Measurements from ENCODE around the gene KIF26B. TPM values are rescaled to one million over a fixed set of nuclear protein-coding genes. Genes with fewer than 3 reads are reported as not detected.

Gene KIF26B
- total and polyA plus RNA-seq, 10 of the 15 experiments (the other 5 are each of a cell fraction or from before 2014, with no cell fraction given) = 0.35 to 11.6 (median 2.2) TPM

- Histone ChIP-seq H3K9me3 (replicated peaks; ENCODE audit: control insufficient read depth, insufficient read depth, low read length) (no peaks in the 10 kb centered on the region; the same call in 2 of the 3 replicates), H3K4me3 (no peak overlapping the region), H3K9ac (ENCODE audit: control insufficient read depth, insufficient read depth, low read length) (no peak overlapping the region), H4K20me1 (ENCODE audit: control insufficient read depth, insufficient read depth) (no peaks in the 10 kb centered on the region), H3K27ac (ENCODE audit: control insufficient read depth, insufficient read depth) (no peak overlapping the region), H2AFZ (ENCODE audit: control insufficient read depth, low read depth, low read length) (no peak overlapping the region), H3K4me2 (ENCODE audit: control insufficient read depth, insufficient read depth) (no peak overlapping the region), H3K27me3 (replicated peaks in 1 of 2; ENCODE audit: control insufficient read depth in 2 of 2, insufficient read depth in 2 of 2, low read length in 1 of 2) (peaks cover 0 to 2% of the 10 kb centered on the region in 2 experiments; a peak in 1 of 4 replicates), H3K36me3 (ENCODE audit: control insufficient read depth in 2 of 2, insufficient read depth in 2 of 2, low read length in 1 of 2) (no peaks in the 10 kb centered on the region), H3K4me1 (ENCODE audit: control insufficient read depth, insufficient read depth, low read length) (no peaks in the 10 kb centered on the region), H3K79me2 (ENCODE audit: control insufficient read depth, insufficient read depth, low read length) (no peaks in the 10 kb centered on the region)
- no peak for DNase-seq (ENCODE audit: low read depth, low spot score)
- SMC1A ChIA-PET (ENCODE audit: uncharacterized antibody, unreplicated experiment) = no interaction called here
- CTCF ChIA-PET = no interaction called here
- BruUV-seq (replicated peaks) = no TSS peak
- RAD21 ChIA-PET (ENCODE audit: unreplicated experiment) = no interaction called here
- in situ Hi-C loops (cut with MboI) = no loop called here
- WGBS (ENCODE audit: insufficient coverage, insufficient replicate concordance, low lambda C conversion rate, missing lambda C conversion rate) = 33% methylated on average over 3 of the region's 3 CpGs
- ATAC-seq = no peak
- intact Hi-C loops (cut with micrococcal nuclease; ENCODE audit: unreplicated experiment) = no loop called here
- TF ChIP-seq NFXL1 (IDR thresholded peaks at IDR 0.05; ENCODE audit: borderline replicate concordance) (no peak), SREBF2 (IDR thresholded peaks at IDR 0.05; ENCODE audit: low read length) (no peak), KDM1A (IDR thresholded peaks at IDR 0.05; ENCODE audit: borderline replicate concordance) (no peak), MEF2B (IDR thresholded peaks at IDR 0.05; ENCODE audit: partially characterized antibody, poor library complexity, severe bottlenecking) (no peak), NFYA (IDR thresholded peaks at IDR 0.05; ENCODE audit: borderline replicate concordance, low read depth, low read length) (no peak)
- POLR2A ChIA-PET = no interaction called here
- FAIRE-seq = no peak
Observed at GRCh38 chr1:245388687-245389086, 233.9 kb downstream of the KIF26B start.

- Histone ChIP-seq H3K9ac (ENCODE audit: control insufficient read depth, insufficient read depth, low read length) (no peak overlapping the region), H3K4me2 (ENCODE audit: control insufficient read depth, insufficient read depth) (no peak overlapping the region), H4K20me1 (ENCODE audit: control insufficient read depth, insufficient read depth) (no peaks in the 10 kb centered on the region), H2AFZ (ENCODE audit: control insufficient read depth, low read depth, low read length) (no peak overlapping the region), H3K27ac (ENCODE audit: control insufficient read depth, insufficient read depth) (no peak overlapping the region), H3K4me3 (no peak overlapping the region), H3K9me3 (replicated peaks; ENCODE audit: control insufficient read depth, insufficient read depth, low read length) (no peaks in the 10 kb centered on the region; the same call in 2 of the 3 replicates), H3K79me2 (ENCODE audit: control insufficient read depth, insufficient read depth, low read length) (no peaks in the 10 kb centered on the region), H3K4me1 (ENCODE audit: control insufficient read depth, insufficient read depth, low read length) (no peaks in the 10 kb centered on the region), H3K36me3 (ENCODE audit: control insufficient read depth in 2 of 2, insufficient read depth in 2 of 2, low read length in 1 of 2) (no peaks in the 10 kb centered on the region), H3K27me3 (replicated peaks in 1 of 2; ENCODE audit: control insufficient read depth in 2 of 2, insufficient read depth in 2 of 2, low read length in 1 of 2) (no peaks in the 10 kb centered on the region)
- ChIA-PET SMC1A (ENCODE audit: uncharacterized antibody, unreplicated experiment) (no interaction called here), CTCF (no interaction called here), POLR2A (no interaction called here), RAD21 (ENCODE audit: unreplicated experiment) (no interaction called here)
- DNase-seq (ENCODE audit: low read depth, low spot score) = no peak
- intact Hi-C loops (cut with micrococcal nuclease; ENCODE audit: unreplicated experiment) = no loop called here
- in situ Hi-C loops (cut with MboI) = no loop called here
- no peak for ATAC-seq
- 65% methylated on average over 7 of the region's 7 CpGs for WGBS (ENCODE audit: insufficient coverage, insufficient replicate concordance, low lambda C conversion rate, missing lambda C conversion rate)
- no peak for FAIRE-seq
- BruUV-seq (replicated peaks) = no TSS peak
- TF ChIP-seq SMAD1 (IDR thresholded peaks at IDR 0.05; ENCODE audit: low read depth, partially characterized antibody) (no peak), CUX1 (IDR thresholded peaks at IDR 0.05; ENCODE audit: insufficient replicate concordance, low read depth, low read length) (no peak), RELB (IDR thresholded peaks at IDR 0.05; ENCODE audit: low read depth) (no peak), HCFC1 (IDR thresholded peaks at IDR 0.05; ENCODE audit: low read length) (no peak), HSF1 (IDR thresholded peaks at IDR 0.05; ENCODE audit: low read depth, low read length) (no peak)
Observed at GRCh38 chr1:245389873-245390272, 235.1 kb downstream of the KIF26B start.
